KOPT-K1 (cell line): ENCODE data around the gene KIAA0586.

ENCODE experiments used
- H3K27ac ChIP-seq: fragments of 200-600 bp; sonication (generic); 2 replicates; pipeline ENCODE4 v1.5.1; 2016; ENCODE audit warnings: antibody characterized with exemption, mild to moderate bottlenecking, low read depth, low read length; ENCODE audit not compliant: poor library complexity, severe bottlenecking
- H3K36me3 ChIP-seq: fragments of 200-600 bp; sonication (generic); 2 replicates; pipeline ENCODE4 v1.5.1; 2017; ENCODE audit warnings: antibody characterized with exemption, mild to moderate bottlenecking, low read length, moderate library complexity; ENCODE audit not compliant: insufficient read depth
- H3K9me3 ChIP-seq: fragments of 200-600 bp; sonication (generic); 2 replicates; pipeline ENCODE4 v1.5.1; 2017; ENCODE audit warnings: antibody characterized with exemption, low read length, mild to moderate bottlenecking; ENCODE audit not compliant: insufficient read depth, poor library complexity, severe bottlenecking

Gene KIAA0586

GRCh38 chr14:58549105-58549757 is 121.7 kb downstream of the KIAA0586 start:
- Histone ChIP-seq H3K27ac (no peak overlapping the region), H3K36me3 (no peaks in the 10 kb centered on the region), H3K9me3 (no peaks in the 10 kb centered on the region)

DNA sequence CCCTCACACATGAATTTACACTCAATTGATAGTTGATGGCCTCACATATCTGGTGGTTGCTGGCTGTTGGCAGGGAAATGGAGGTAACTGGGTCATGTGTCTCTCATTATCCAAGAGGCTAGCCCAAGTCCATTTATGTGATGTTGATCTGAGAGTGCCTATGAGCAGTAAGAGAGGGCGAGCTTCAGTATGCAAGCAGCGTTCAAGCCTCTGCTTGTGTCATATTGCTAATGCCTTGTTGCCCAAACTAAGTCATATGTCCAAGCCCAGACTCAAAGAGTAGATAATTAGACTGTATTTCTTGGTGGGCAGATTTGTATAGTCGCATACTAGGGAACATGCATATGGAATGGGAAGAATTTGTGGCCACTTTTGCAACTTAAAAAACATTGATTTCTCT is 126.4 kb downstream of the KIAA0586 start:
- no peaks in the 10 kb centered on the region for H3K36me3 ChIP-seq
- H3K27ac ChIP-seq: no peak overlapping the region
- no peaks in the 10 kb centered on the region for H3K9me3 ChIP-seq

- Histone ChIP-seq H3K36me3 (no peaks in the 10 kb centered on the region), H3K27ac (no peak overlapping the region), H3K9me3 (no peaks in the 10 kb centered on the region)
These were observed 128.1 kb downstream of the KIAA0586 start for GRCh38 chr14:58555647-58556046.

DNA sequence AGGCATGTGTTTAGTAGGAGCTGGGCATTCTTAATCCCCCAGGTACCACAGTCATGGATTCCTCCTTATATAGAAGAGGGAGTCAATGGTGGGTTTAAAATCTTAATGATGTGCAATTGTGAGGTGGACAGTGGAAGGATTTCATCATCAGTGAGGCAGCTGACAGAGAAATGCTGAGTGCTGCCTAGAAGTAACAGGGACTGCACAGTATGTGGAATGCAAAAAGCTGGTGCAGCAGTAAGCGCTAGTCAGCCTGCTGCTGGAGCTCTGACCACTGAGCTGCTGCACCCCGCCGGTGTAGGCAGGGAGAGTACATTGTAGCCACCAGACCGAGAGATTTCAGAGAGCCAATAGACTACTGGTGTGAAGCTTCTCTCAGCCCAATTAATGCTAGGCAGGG is 129.7 kb downstream of the KIAA0586 start:
- Histone ChIP-seq H3K27ac (no peak overlapping the region), H3K9me3 (no peaks in the 10 kb centered on the region), H3K36me3 (no peaks in the 10 kb centered on the region)

GRCh38 chr14:58560208-58560607 is 132.7 kb downstream of the KIAA0586 start:
- Histone ChIP-seq H3K36me3 (no peaks in the 10 kb centered on the region), H3K9me3 (no peaks in the 10 kb centered on the region), H3K27ac (no peak overlapping the region)

GRCh38 chr14:58562141-58562540 is 134.6 kb downstream of the KIAA0586 start:
- no peak overlapping the region for H3K27ac ChIP-seq
- no peaks in the 10 kb centered on the region for H3K9me3 ChIP-seq
- no peaks in the 10 kb centered on the region for H3K36me3 ChIP-seq

DNA sequence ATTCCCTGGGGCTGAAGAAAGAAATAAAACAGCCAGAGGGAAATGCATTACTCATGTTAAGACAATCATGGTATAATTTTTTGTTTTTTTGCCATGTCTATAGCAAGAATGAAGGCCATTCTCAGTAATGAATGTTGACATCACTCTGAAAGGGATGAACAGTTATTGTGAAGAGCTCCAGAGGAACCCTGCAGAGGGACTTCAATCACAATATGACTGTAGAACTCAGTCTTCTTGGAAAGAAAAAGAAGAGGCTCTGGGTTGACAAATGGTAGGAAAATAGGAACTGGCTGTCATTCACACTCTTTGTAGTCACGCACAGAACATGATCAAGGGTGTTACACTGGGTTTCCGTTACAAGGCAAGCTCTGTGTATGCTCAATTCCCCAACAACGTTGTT is 136.5 kb downstream of the KIAA0586 start:
- no peak overlapping the region for H3K27ac ChIP-seq
- H3K36me3 ChIP-seq: no peaks in the 10 kb centered on the region
- no peaks in the 10 kb centered on the region for H3K9me3 ChIP-seq

DNA sequence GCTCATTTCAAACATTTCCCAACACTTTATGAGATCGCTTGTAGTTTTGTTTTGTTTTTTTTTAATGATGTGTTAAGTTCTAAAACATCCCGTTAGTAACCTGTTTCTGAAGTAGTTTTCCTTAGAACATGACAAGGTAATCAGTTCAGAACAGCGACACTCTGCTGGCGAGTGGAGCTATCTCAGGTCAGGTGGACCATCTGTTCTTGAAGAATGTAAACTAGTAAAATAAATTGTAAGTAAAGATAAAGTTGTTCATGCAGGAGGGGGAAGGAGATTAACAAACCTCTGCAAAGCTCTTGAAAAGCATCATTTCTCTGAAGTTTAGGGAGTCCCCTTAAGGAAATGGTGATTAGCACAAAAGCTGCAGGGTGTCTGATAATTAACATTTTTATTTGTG is 138.3 kb downstream of the KIAA0586 start:
- H3K27ac ChIP-seq: no peak overlapping the region
- H3K9me3 ChIP-seq: no peaks in the 10 kb centered on the region
- no peaks in the 10 kb centered on the region for H3K36me3 ChIP-seq

DNA sequence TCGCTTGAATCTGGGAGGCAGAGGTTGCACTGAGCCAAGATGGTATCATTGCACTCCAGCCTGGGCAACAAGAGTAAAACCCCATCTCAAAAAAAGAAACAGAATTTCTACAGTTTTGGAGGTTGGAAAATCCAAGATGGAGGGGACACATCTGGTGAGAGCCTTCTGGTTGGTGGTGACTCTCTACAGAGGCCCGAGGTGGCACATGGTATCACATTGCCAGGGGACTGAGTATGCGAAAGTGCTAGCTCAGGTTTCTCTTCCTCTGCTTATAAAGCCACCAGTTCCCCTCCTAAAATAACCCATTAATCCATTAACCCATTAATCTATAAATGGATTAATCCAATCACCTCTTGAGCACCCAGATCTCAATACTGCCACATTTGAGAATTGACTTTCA is 139.5 kb downstream of the KIAA0586 start:
- no peaks in the 10 kb centered on the region for H3K9me3 ChIP-seq
- no peaks in the 10 kb centered on the region for H3K36me3 ChIP-seq
- H3K27ac ChIP-seq: no peak overlapping the region

- Histone ChIP-seq H3K36me3 (no peaks in the 10 kb centered on the region), H3K9me3 (no peaks in the 10 kb centered on the region)
These were observed 140.8 kb downstream of the KIAA0586 start for GRCh38 chr14:58568322-58568721.

GRCh38 chr14:58571256-58571655 is 143.7 kb downstream of the KIAA0586 start:
- Histone ChIP-seq H3K36me3 (no peaks in the 10 kb centered on the region), H3K27ac (no peak overlapping the region), H3K9me3 (no peaks in the 10 kb centered on the region)

More at GRCh38 chr14:58568322-58568721, 140.8 kb downstream of the KIAA0586 start:
- H3K27ac ChIP-seq: no peak overlapping the region

GRCh38 chr14:58571769-58572472 is 144.4 kb downstream of the KIAA0586 start:
- Histone ChIP-seq H3K36me3 (no peaks in the 10 kb centered on the region), H3K27ac (no peak overlapping the region)

GRCh38 chr14:58572473-58572853 is 144.9 kb downstream of the KIAA0586 start:
- H3K27ac ChIP-seq: no peak overlapping the region
- no peaks in the 10 kb centered on the region for H3K9me3 ChIP-seq
- H3K36me3 ChIP-seq: no peaks in the 10 kb centered on the region

More at GRCh38 chr14:58571769-58572472, 144.4 kb downstream of the KIAA0586 start:
- H3K9me3 ChIP-seq: no peaks in the 10 kb centered on the region

DNA sequence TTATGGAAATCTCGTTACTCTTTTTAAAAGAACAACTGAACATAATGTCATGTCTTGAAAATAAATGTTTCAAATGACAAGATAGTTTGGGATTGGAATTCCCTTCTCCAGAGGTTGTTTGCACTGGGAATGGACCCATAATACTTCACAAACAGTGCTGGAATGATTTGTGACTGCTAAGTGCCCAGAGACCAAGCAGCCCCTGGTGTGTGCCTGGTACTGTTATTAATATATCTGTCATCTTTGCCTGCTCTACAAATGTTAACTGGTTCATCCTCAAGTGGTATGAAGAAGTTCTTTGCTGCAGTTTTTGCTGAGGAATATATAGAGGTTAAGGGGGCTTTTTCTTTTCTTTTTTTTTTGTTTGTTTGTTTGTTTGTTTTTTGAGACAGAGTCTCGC is 145.3 kb downstream of the KIAA0586 start:
- no peak overlapping the region for H3K27ac ChIP-seq
- H3K9me3 ChIP-seq: no peaks in the 10 kb centered on the region
- no peaks in the 10 kb centered on the region for H3K36me3 ChIP-seq

GRCh38 chr14:58574623-58575022 is 147.1 kb downstream of the KIAA0586 start:
- Histone ChIP-seq H3K27ac (no peak overlapping the region), H3K36me3 (no peaks in the 10 kb centered on the region), H3K9me3 (no peaks in the 10 kb centered on the region)

- Histone ChIP-seq H3K9me3 (no peaks in the 10 kb centered on the region), H3K27ac (no peak overlapping the region), H3K36me3 (no peaks in the 10 kb centered on the region)
These were observed 148.4 kb downstream of the KIAA0586 start for GRCh38 chr14:58575956-58576355.
